Skeletal muscle tissue (tissue), 4 donors: ENCODE measurements around the gene FGF3. TPM values are rescaled to one million over a fixed set of nuclear protein-coding genes. Genes with fewer than 3 reads are reported as not detected.

Source experiments
- H3K27ac ChIP-seq: one replicate; pipeline ENCODE4 v1.7.0; 2013; ENCODE audit warnings: mild to moderate bottlenecking, low read depth, low read length, inconsistent platforms
- H3K27me3 ChIP-seq, 3 donors: one replicate each; pipeline ENCODE4 v1.7.0; 2013; ENCODE audit warnings: low read length in 3 of 3; ENCODE audit not compliant: control insufficient read depth in 3 of 3, insufficient read depth in 3 of 3
- H3K36me3 ChIP-seq, 3 donors: one replicate each; pipeline ENCODE4 v1.7.0; 2013; ENCODE audit warnings: low read length in 3 of 3; ENCODE audit not compliant: control insufficient read depth in 3 of 3, insufficient read depth in 3 of 3
- H3K4me1 ChIP-seq, 3 donors: one replicate each; pipeline ENCODE4 v1.7.0; 2013; ENCODE audit warnings: low read length in 3 of 3, mild to moderate bottlenecking in 3 of 3; ENCODE audit not compliant: control insufficient read depth in 3 of 3, insufficient read depth in 3 of 3
- H3K4me3 ChIP-seq, 3 donors: one replicate each; pipeline ENCODE4 v1.7.0; 2013; ENCODE audit warnings: low read length in 3 of 3
- H3K9ac ChIP-seq, 3 donors: one replicate each; pipeline ENCODE4 v1.7.0; 2013; ENCODE audit warnings: low read length in 3 of 3, mild to moderate bottlenecking in 3 of 3, moderate library complexity in 2 of 3, low read depth in 1 of 3
- H3K9me3 ChIP-seq, 3 donors: one replicate each; pipeline ENCODE4 v1.7.0; 2013; ENCODE audit warnings: low read length in 3 of 3; ENCODE audit not compliant: control insufficient read depth in 3 of 3
- total RNA-seq: library from RNA; depleted of rRNA; stranded (reverse); fragments of >200 nt; gene quantifications from one replicate; pipeline ENCODE4 v1.2.3, GENCODE V29; 2014
- donor health status: Osteomylitis.

The FGF3 gene
- total RNA-seq, 1 donor from 2014 or later = not detected

DNA sequence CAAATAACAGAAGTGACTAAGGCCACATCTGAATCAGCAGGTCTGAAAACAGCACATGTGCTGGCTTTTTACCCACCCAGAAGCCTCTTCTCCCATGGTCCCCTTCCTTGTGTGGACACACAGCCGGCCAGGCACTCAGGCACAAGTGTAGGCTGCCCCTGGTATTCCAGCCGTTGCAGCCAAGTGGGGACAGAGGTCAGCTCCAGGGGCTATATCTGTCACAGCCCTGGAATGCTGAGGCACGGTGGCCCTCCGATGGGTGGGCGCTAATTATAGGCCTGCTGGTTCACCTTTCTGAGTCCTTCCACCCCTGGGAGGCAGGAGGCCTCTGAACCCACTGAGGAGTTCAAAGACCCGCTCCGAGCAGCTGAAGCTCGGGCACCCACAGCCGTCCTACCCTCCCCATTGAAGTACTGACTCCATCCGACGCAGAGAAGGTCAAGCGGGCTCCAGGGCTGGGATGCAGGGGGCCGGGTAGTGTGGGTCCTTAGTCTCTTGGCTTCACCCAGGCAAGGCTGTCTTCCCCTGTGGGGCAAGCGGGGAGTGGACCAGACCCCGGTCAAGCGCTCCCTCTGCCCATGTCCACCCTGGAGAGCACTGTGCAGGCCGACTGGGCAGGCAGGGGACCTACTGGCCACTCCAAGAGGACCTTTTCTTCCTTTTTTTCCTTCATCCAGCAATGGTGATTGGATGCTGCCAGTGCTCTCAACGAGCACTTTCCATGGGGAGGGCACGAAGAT is 14.3 kb downstream of the FGF3 start:
- H3K27me3 ChIP-seq = peaks cover 19 to 24% (median 20%) of the 10 kb centered on the region in 3 donors
- H3K9me3 ChIP-seq = no peaks in the 10 kb centered on the region
- no peak overlapping the region for H3K27ac ChIP-seq
- no peak overlapping the region for H3K4me3 ChIP-seq
- H3K4me1 ChIP-seq = peaks cover 0 to 2% (median 0%) of the 10 kb centered on the region in 3 donors
- no peak overlapping the region for H3K9ac ChIP-seq
- H3K36me3 ChIP-seq = no peaks in the 10 kb centered on the region

DNA sequence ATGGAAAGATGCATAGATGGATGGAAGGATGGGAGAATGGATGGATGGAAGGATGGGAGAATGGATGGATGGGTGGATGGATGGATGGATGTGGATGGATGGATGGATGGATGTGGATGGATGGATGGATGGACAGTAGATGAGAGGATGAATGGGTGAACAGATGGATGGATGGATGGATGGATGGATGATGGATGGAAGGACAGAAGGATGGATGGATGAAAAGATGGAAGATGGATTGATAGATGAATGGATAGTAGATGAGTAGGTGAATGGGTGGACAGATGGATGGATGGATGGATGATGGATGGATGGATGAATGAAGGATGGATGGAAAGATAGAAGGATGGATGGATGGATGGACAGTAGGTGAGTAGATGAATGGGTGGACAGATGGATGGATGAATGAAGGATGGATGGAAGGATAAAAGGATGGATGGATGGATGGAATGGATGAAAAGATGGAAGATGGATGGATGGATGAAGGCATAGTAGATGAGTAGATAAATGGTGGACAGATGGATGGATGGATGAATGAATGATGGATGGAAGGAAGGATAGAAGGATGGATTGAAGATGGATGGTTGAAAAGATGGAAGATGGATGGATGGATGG is 15.5 kb downstream of the FGF3 start:
- H3K27me3 ChIP-seq = peaks cover 12 to 20% (median 15%) of the 10 kb centered on the region in 3 donors

GRCh38 chr11:69803022-69803421 is 16.2 kb downstream of the FGF3 start:
- no peak overlapping the region for H3K27ac ChIP-seq
- no peaks in the 10 kb centered on the region for H3K9me3 ChIP-seq
- no peak overlapping the region for H3K4me3 ChIP-seq
- H3K27me3 ChIP-seq = peaks cover 5 to 17% (median 12%) of the 10 kb centered on the region in 3 donors
- no peak overlapping the region for H3K9ac ChIP-seq
- peaks cover 0 to 2% (median 0%) of the 10 kb centered on the region in 3 donors for H3K4me1 ChIP-seq
- H3K36me3 ChIP-seq = no peaks in the 10 kb centered on the region

More for the DNA sequence above, 15.5 kb downstream of the FGF3 start:
- Histone ChIP-seq H3K9ac (no peak overlapping the region), H3K36me3 (no peaks in the 10 kb centered on the region), H3K9me3 (no peaks in the 10 kb centered on the region), H3K27ac (no peak overlapping the region), H3K4me1 (peaks cover 0 to 2% (median 0%) of the 10 kb centered on the region in 3 donors), H3K4me3 (no peak overlapping the region)

- H3K9me3 ChIP-seq = no peaks in the 10 kb centered on the region
- H3K4me3 ChIP-seq = no peak overlapping the region
- no peaks in the 10 kb centered on the region for H3K36me3 ChIP-seq
- H3K27me3 ChIP-seq = peaks cover 6 to 21% (median 13%) of the 10 kb centered on the region in 3 donors
- H3K9ac ChIP-seq = no peak overlapping the region
- H3K4me1 ChIP-seq = peaks cover 0 to 2% (median 0%) of the 10 kb centered on the region in 3 donors
- no peak overlapping the region for H3K27ac ChIP-seq
These were observed 16.6 kb downstream of the FGF3 start for GRCh38 chr11:69802590-69802989.

GRCh38 chr11:69801513-69802335 is 17.5 kb downstream of the FGF3 start:
- no peak overlapping the region for H3K27ac ChIP-seq
- H3K36me3 ChIP-seq = no peaks in the 10 kb centered on the region
- no peak overlapping the region for H3K9ac ChIP-seq
- peaks cover 0 to 2% (median 0%) of the 10 kb centered on the region in 3 donors for H3K4me1 ChIP-seq
- H3K4me3 ChIP-seq = no peak overlapping the region
- no peaks in the 10 kb centered on the region for H3K9me3 ChIP-seq
- H3K27me3 ChIP-seq = peaks cover 9 to 21% (median 16%) of the 10 kb centered on the region in 3 donors

- Histone ChIP-seq H3K9ac (no peak overlapping the region), H3K27ac (no peak overlapping the region), H3K27me3 (peaks cover 9 to 21% (median 20%) of the 10 kb centered on the region in 3 donors), H3K4me3 (no peak overlapping the region), H3K9me3 (no peaks in the 10 kb centered on the region), H3K4me1 (peaks cover 0 to 2% (median 0%) of the 10 kb centered on the region in 3 donors), H3K36me3 (no peaks in the 10 kb centered on the region)
These were observed 18.9 kb downstream of the FGF3 start for GRCh38 chr11:69800278-69800677.

DNA sequence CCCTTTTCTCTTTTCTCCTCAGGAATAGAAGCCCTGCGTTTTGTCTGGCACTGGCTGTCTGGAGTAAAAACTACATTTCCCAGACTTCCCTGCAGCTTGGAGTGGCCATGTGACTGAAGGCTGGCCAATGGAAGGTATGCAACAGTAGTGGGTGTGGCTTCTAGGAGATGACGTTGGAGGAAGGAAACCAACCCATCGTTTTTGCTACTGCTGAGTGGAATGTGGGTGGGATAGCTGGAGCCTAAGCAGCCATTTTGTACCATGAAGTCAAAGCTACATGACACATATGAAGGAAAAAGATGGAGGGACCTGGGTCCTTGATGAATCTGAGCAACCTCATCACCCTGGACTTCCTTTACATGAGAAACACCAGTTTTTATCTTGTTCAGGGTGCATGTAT is 19.6 kb downstream of the FGF3 start:
- Histone ChIP-seq H3K27ac (no peak overlapping the region), H3K36me3 (no peaks in the 10 kb centered on the region), H3K27me3 (peaks cover 9 to 21% (median 20%) of the 10 kb centered on the region in 3 donors), H3K9me3 (no peaks in the 10 kb centered on the region), H3K9ac (no peak overlapping the region), H3K4me3 (no peak overlapping the region), H3K4me1 (no peaks in the 10 kb centered on the region)

DNA sequence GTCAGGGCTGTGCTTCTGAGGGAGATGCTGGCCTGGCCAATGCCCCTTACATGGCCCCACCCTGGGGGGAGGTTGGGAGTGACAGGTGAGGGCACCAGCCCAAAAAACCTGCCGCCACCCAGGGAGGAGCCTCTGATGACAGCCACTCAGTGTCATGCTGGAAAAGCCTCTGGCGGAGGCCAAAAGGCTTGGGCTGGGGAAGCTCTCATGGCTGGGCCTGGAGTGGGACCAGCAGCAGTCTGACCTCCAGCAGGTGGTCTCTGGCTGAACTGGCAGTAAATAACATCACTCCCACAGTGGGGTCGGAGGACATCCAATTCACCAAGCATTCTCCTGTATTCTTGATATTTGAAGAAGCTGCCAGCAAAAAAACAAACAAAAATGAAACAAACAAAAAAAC is 20.1 kb downstream of the FGF3 start:
- H3K27ac ChIP-seq = no peak overlapping the region
- no peak overlapping the region for H3K4me3 ChIP-seq
- H3K27me3 ChIP-seq = peaks cover 9 to 21% (median 20%) of the 10 kb centered on the region in 3 donors
- no peaks in the 10 kb centered on the region for H3K36me3 ChIP-seq
- no peak overlapping the region for H3K9ac ChIP-seq
- H3K9me3 ChIP-seq = no peaks in the 10 kb centered on the region
- H3K4me1 ChIP-seq = no peaks in the 10 kb centered on the region

GRCh38 chr11:69797737-69798528 is 21.3 kb downstream of the FGF3 start:
- H3K27me3 ChIP-seq = peaks cover 7 to 20% (median 15%) of the 10 kb centered on the region in 3 donors
- no peaks in the 10 kb centered on the region for H3K9me3 ChIP-seq
- no peak overlapping the region for H3K4me3 ChIP-seq
- no peaks in the 10 kb centered on the region for H3K36me3 ChIP-seq
- no peak overlapping the region for H3K9ac ChIP-seq
- no peak overlapping the region for H3K27ac ChIP-seq
- no peaks in the 10 kb centered on the region for H3K4me1 ChIP-seq
